ENCODE data around the gene DNAAF5.
"Not testable (repeated sequence)": the region's sequence is repeated elsewhere in the genome, so short reads cannot be mapped to it uniquely, and the experiment has no call there.

Gene DNAAF5

DNA sequence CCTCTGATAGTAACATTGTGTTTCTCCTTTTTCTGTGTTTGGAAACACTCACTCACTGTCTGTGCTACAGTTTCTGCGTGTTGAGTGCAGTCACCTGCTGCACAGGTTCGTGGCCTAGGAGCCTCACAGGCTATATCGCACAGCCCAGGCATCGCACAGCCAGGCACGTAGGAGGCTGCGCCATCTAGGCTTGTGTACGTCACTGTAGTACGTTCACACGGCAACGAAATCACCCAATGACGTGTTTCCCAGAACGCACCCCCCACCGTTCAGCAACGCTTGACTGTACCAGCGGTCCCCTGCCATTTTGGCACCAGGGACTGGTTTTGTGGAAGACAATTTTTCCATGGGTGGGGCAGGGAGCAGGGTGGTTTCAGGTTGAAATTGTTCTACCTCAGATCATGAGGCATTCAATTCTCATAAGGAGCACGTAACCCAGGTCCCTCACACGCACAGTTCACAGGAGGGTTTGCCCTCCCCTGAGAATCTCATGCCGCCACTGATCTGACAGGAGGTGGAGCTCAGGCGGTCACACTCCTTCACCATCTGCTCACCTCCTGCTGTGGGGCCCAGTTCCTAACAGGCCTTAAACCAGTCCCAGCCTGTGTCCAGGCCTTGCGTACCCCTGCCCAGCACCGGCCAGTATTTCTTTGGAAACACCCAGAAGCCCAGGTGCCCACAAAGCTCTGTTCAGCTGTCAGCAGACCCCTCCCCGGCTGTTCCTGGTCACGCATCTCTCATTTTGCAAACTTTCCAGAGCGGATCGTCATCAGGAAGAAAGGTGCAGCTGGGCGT is 23.8 kb downstream of the DNAAF5 start:
- TF ChIP-seq, protein P1, sequence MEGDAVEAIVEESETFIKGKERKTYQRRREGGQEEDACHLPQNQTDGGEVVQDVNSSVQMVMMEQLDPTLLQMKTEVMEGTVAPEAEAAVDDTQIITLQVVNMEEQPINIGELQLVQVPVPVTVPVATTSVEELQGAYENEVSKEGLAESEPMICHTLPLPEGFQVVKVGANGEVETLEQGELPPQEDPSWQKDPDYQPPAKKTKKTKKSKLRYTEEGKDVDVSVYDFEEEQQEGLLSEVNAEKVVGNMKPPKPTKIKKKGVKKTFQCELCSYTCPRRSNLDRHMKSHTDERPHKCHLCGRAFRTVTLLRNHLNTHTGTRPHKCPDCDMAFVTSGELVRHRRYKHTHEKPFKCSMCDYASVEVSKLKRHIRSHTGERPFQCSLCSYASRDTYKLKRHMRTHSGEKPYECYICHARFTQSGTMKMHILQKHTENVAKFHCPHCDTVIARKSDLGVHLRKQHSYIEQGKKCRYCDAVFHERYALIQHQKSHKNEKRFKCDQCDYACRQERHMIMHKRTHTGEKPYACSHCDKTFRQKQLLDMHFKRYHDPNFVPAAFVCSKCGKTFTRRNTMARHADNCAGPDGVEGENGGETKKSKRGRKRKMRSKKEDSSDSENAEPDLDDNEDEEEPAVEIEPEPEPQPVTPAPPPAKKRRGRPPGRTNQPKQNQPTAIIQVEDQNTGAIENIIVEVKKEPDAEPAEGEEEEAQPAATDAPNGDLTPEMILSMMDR (conservative IDR thresholded peaks at IDR 0.05; ENCODE audit: low read length), result no peak
- TF ChIP-seq EZH2phosphoT487 (IDR thresholded peaks at IDR 0.05; ENCODE audit: borderline replicate concordance), result no peak
- no peak overlapping the region for H3K4me3 ChIP-seq (ENCODE audit: low read length, poor library complexity, severe bottlenecking)
- H3K79me2 ChIP-seq (ENCODE audit: insufficient read depth, low read length), result no peaks in the 10 kb centered on the region
- no peak overlapping the region for H2AFZ ChIP-seq (ENCODE audit: low read length)
- H3K9me2 ChIP-seq (replicated peaks; ENCODE audit: low read depth, low read length), result no peaks in the 10 kb centered on the region
- no peak overlapping the region for H3K9ac ChIP-seq (ENCODE audit: low read depth, low read length, poor library complexity, severe bottlenecking)
- no peaks in the 10 kb centered on the region for H3K4me1 ChIP-seq (ENCODE audit: insufficient read depth, low read length, poor library complexity, severe bottlenecking)
- peaks cover 26% of the 10 kb centered on the region; the same call in 1 of the 2 replicates for H3K36me3 ChIP-seq (ENCODE audit: insufficient read depth, low read length)
- H4K20me1 ChIP-seq (ENCODE audit: insufficient read depth, low read length, poor library complexity, severe bottlenecking), result no peaks in the 10 kb centered on the region
- no peaks in the 10 kb centered on the region for H3F3A ChIP-seq (ENCODE audit: low read depth)
- H3K4me2 ChIP-seq (ENCODE audit: low read depth, low read length, poor library complexity, severe bottlenecking), result no peak overlapping the region
- H3K9me3 ChIP-seq (ENCODE audit: insufficient read depth, low read depth, low read length), result no peaks in the 10 kb centered on the region
- H3K27me3 ChIP-seq (ENCODE audit: insufficient read depth, low read length, poor library complexity, severe bottlenecking), result no peaks in the 10 kb centered on the region

DNA sequence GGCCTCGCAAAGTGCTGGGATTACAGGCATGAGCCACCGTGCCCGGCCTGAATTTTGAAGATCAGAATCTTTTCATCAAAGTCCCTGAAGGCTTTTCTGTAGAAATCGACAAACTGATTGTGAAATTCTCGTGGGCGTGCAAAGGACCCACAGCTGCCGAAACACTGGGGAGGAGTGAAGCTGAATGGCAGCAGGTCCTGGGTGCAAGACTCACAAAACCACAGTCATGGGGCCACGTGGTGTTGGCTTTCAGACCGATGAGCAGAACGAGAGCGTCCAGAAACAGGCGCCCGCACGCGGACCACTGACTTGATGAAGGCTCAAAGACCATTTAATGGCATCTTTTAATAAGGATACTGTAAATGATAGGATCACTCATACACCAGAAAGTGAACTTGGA is 25.3 kb downstream of the DNAAF5 start:
- Histone ChIP-seq H3K9me3 (ENCODE audit: insufficient read depth, low read depth, low read length) (no peaks in the 10 kb centered on the region), H3K4me3 (ENCODE audit: low read length, poor library complexity, severe bottlenecking) (no peak overlapping the region), H3K4me2 (ENCODE audit: low read depth, low read length, poor library complexity, severe bottlenecking) (no peak overlapping the region), H2AFZ (ENCODE audit: low read length) (no peak overlapping the region), H3K36me3 (ENCODE audit: insufficient read depth, low read length) (peaks cover 34% of the 10 kb centered on the region; the same call in 1 of the 2 replicates), H3F3A (ENCODE audit: low read depth) (no peaks in the 10 kb centered on the region), H4K20me1 (ENCODE audit: insufficient read depth, low read length, poor library complexity, severe bottlenecking) (no peaks in the 10 kb centered on the region), H3K79me2 (ENCODE audit: insufficient read depth, low read length) (no peaks in the 10 kb centered on the region), H3K4me1 (ENCODE audit: insufficient read depth, low read length, poor library complexity, severe bottlenecking) (no peaks in the 10 kb centered on the region), H3K9me2 (replicated peaks; ENCODE audit: low read depth, low read length) (no peaks in the 10 kb centered on the region), H3K9ac (ENCODE audit: low read depth, low read length, poor library complexity, severe bottlenecking) (no peak overlapping the region), H3K27me3 (ENCODE audit: insufficient read depth, low read length, poor library complexity, severe bottlenecking) (no peaks in the 10 kb centered on the region)
- no peak for TF ChIP-seq EZH2phosphoT487 (IDR thresholded peaks at IDR 0.05; ENCODE audit: borderline replicate concordance)
- TF ChIP-seq, protein P1 (conservative IDR thresholded peaks at IDR 0.05; ENCODE audit: low read length), result no peak

DNA sequence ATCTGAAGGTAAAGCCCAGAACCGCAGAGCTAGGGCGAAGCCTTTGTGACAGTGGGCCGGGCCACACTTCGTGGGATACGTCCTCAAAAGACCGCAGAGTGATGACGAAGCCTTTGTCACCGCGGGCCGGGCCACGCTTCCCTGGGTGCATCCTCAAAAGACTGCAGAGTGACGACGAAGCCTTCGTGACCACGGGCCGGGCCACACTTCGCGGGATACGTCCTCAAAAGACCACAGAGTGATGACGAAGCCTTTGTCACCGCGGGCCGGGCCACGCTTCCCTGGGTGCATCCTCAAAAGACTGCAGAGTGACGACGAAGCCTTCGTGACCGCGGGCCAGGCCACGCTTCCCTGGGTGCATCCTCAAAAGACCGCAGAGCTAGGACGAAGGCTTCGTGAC is 25.8 kb downstream of the DNAAF5 start:
- not testable (repeated sequence) for H3K9ac ChIP-seq (ENCODE audit: low read depth, low read length, poor library complexity, severe bottlenecking); H3K4me1 ChIP-seq (ENCODE audit: insufficient read depth, low read length, poor library complexity, severe bottlenecking); H3K9me2 ChIP-seq (replicated peaks; ENCODE audit: low read depth, low read length); H3K4me3 ChIP-seq (ENCODE audit: low read length, poor library complexity, severe bottlenecking); H3K9me3 ChIP-seq (ENCODE audit: insufficient read depth, low read depth, low read length); H3K27me3 ChIP-seq (ENCODE audit: insufficient read depth, low read length, poor library complexity, severe bottlenecking); H3K79me2 ChIP-seq (ENCODE audit: insufficient read depth, low read length); H3F3A ChIP-seq (ENCODE audit: low read depth); H2AFZ ChIP-seq (ENCODE audit: low read length); H4K20me1 ChIP-seq (ENCODE audit: insufficient read depth, low read length, poor library complexity, severe bottlenecking); H3K4me2 ChIP-seq (ENCODE audit: low read depth, low read length, poor library complexity, severe bottlenecking)
- H3K36me3 ChIP-seq (ENCODE audit: insufficient read depth, low read length), result peaks cover 38% of the 10 kb centered on the region; the same call in 1 of the 2 replicates

DNA sequence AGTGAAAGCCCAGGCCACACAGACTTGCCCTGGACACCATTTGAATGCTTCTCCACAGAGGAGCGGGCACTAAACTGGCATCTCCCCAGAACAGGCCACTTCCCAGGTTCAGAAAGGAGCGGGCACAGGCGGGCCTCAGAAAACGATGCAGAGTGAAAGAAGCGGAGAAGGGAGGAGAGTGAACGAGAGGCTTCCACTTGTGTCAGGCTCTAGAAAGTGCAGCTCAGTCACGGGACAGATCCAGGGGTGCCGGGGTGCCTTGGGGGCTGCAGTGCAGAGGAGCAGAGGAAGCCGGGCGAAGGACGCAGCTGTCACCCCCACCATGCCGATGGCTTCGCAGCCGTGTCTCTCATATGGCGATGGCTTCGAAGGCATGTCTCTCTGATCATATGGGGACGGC is 26.7 kb downstream of the DNAAF5 start:
- Histone ChIP-seq H3K4me2 (ENCODE audit: low read depth, low read length, poor library complexity, severe bottlenecking) (no peak overlapping the region), H3K9ac (ENCODE audit: low read depth, low read length, poor library complexity, severe bottlenecking) (no peak overlapping the region), H3K4me3 (ENCODE audit: low read length, poor library complexity, severe bottlenecking) (no peak overlapping the region), H2AFZ (ENCODE audit: low read length) (no peak overlapping the region), H4K20me1 (ENCODE audit: insufficient read depth, low read length, poor library complexity, severe bottlenecking) (no peaks in the 10 kb centered on the region), H3K9me3 (ENCODE audit: insufficient read depth, low read depth, low read length) (no peaks in the 10 kb centered on the region), H3K4me1 (ENCODE audit: insufficient read depth, low read length, poor library complexity, severe bottlenecking) (no peaks in the 10 kb centered on the region), H3K79me2 (ENCODE audit: insufficient read depth, low read length) (no peaks in the 10 kb centered on the region), H3K9me2 (replicated peaks; ENCODE audit: low read depth, low read length) (no peaks in the 10 kb centered on the region), H3K36me3 (ENCODE audit: insufficient read depth, low read length) (peaks cover 47% of the 10 kb centered on the region; the same call in 1 of the 2 replicates), H3F3A (ENCODE audit: low read depth) (no peaks in the 10 kb centered on the region), H3K27me3 (ENCODE audit: insufficient read depth, low read length, poor library complexity, severe bottlenecking) (no peaks in the 10 kb centered on the region)
- TF ChIP-seq EZH2phosphoT487 (IDR thresholded peaks at IDR 0.05; ENCODE audit: borderline replicate concordance), result no peak
- TF ChIP-seq, protein P1 (conservative IDR thresholded peaks at IDR 0.05; ENCODE audit: low read length), result no peak
